Measurements from ENCODE around the gene C12orf60. TPM values are rescaled to one million over a fixed set of nuclear protein-coding genes. Genes with fewer than 3 reads are reported as not detected.
A peak's percentile ranks its signal among the peaks of the same experiment; 100 is the strongest.

The C12orf60 gene
- polyA plus RNA-seq, 1 experiment: 0.71 TPM

DNA sequence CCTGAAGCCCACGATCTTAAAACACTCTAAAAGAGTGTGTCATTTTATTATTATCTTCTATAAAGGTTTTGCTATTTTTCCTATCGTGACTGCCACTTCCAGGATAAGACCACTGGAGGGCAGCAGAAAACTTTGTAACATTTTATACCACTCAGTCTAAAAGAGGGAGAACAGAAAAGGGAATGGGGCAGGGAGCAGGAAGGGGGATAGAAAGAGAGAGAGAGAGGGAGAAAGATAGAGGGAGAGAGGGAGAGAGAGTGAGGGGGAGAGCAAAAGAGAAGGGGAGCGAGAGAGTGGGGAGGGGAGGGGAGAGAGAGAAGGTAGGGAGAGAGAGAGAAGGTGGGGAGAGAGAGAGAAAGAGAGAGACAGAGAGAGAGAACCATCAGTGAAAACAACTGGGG is 41.9 kb downstream of the C12orf60 start:
- H3K4me3 ChIP-seq (ENCODE audit: low read depth, low read length): no peak overlapping the region
- CTCF ChIA-PET: interaction anchor here (0.6 to 8.5 kb wide), 12 partner anchors 9 to 377 kb away, joined by 3 to 83 read pairs (median 4); partner anchors contain the start of gene RERG
- POLR2A ChIA-PET: no interaction called here
- TF ChIP-seq, protein P1, sequence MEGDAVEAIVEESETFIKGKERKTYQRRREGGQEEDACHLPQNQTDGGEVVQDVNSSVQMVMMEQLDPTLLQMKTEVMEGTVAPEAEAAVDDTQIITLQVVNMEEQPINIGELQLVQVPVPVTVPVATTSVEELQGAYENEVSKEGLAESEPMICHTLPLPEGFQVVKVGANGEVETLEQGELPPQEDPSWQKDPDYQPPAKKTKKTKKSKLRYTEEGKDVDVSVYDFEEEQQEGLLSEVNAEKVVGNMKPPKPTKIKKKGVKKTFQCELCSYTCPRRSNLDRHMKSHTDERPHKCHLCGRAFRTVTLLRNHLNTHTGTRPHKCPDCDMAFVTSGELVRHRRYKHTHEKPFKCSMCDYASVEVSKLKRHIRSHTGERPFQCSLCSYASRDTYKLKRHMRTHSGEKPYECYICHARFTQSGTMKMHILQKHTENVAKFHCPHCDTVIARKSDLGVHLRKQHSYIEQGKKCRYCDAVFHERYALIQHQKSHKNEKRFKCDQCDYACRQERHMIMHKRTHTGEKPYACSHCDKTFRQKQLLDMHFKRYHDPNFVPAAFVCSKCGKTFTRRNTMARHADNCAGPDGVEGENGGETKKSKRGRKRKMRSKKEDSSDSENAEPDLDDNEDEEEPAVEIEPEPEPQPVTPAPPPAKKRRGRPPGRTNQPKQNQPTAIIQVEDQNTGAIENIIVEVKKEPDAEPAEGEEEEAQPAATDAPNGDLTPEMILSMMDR (IDR thresholded peaks at IDR 0.05; ENCODE audit: insufficient read depth, low read depth, low read length): peak; percentile 77
- no peaks in the 10 kb centered on the region for H3K27me3 ChIP-seq (ENCODE audit: control insufficient read depth, insufficient read depth, low read length)
- no peaks in the 10 kb centered on the region for H3K36me3 ChIP-seq (ENCODE audit: control insufficient read depth, insufficient read depth, low read length)
- DNase-seq (ENCODE audit: low read depth): no peak

DNA sequence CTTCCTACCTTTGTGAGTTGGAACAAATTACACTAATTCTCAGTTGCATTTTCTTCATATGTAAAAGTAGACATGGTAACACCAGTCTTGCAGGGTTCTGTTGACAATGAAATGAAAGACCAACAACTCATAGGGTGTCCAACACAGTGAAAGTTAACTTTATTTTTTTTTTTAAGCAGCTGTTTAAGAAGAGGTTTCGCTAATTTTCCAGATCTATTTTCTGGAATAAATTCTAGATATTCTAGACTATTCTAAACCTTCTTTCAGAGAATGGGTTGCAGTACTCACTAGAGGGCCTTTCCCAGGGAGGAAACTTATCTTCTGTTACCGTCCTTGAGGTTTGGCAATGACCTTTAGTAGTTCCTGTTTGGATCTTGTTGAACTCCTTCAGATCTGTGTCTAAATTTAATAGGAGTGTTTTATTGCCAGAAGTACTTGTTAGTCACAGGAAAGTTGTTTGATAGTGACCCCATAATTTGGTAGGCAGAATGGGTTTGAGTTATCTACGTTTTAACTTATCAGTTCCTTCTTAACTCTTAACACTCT is 42.6 kb downstream of the C12orf60 start:
- ChIA-PET CTCF (interaction anchor here (0.6 to 8.5 kb wide), 12 partner anchors 8 to 376 kb away, joined by 3 to 83 read pairs (median 4); partner anchors contain the start of gene RERG), POLR2A (no interaction called here)
- no peak for DNase-seq (ENCODE audit: low read depth)

DNA sequence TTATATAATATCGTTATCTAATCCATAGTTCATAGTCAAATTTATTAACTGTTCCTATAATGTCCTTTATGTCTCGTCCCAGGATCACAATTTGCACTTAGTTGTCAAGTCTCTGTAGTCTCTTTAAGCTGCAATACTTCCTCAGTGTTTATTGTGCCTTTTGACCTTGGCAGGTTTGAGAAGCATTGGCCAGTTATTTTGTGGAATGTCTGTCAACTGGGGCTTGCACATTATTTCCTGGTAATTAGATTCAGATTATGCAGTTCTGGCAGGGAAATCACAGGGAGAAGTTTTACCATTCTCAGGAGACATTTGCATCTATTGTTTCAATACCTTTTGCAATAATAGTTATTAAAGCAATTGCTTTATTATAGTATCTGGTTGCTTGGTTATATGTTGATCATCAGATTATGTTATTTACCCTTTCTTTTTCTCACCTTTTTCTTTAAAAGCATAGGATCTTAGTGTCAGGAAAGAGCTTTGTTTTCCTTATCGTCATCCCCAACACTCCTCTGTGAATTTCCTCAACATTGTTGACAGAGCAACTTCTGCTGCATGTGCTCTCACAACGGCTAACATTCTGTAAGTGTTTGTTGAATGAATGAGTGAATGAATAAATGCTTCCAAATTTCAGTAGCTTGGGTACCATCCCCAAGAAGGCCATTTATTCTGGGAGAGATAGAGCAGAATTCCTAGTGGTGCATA is 43.6 kb downstream of the C12orf60 start:
- no peaks in the 10 kb centered on the region for H3K36me3 ChIP-seq (ENCODE audit: control insufficient read depth, insufficient read depth, low read length)
- TF ChIP-seq, protein P1 (IDR thresholded peaks at IDR 0.05; ENCODE audit: insufficient read depth, low read depth, low read length): no peak
- no peaks in the 10 kb centered on the region for H3K27me3 ChIP-seq (ENCODE audit: control insufficient read depth, insufficient read depth, low read length)
- POLR2A ChIA-PET: no interaction called here
- no peak overlapping the region for H3K4me3 ChIP-seq (ENCODE audit: low read depth, low read length)
- no peak for DNase-seq (ENCODE audit: low read depth)
- CTCF ChIA-PET: interaction anchor here (0.9 to 8.5 kb wide), 9 partner anchors 12 to 609 kb away, joined by 3 to 83 read pairs (median 7); partner anchors contain the start of gene RERG

More for the DNA sequence above, 42.6 kb downstream of the C12orf60 start:
- TF ChIP-seq, protein P1 (IDR thresholded peaks at IDR 0.05; ENCODE audit: insufficient read depth, low read depth, low read length): no peak
- no peaks in the 10 kb centered on the region for H3K36me3 ChIP-seq (ENCODE audit: control insufficient read depth, insufficient read depth, low read length)
- no peak overlapping the region for H3K4me3 ChIP-seq (ENCODE audit: low read depth, low read length)
- no peaks in the 10 kb centered on the region for H3K27me3 ChIP-seq (ENCODE audit: control insufficient read depth, insufficient read depth, low read length)

DNA sequence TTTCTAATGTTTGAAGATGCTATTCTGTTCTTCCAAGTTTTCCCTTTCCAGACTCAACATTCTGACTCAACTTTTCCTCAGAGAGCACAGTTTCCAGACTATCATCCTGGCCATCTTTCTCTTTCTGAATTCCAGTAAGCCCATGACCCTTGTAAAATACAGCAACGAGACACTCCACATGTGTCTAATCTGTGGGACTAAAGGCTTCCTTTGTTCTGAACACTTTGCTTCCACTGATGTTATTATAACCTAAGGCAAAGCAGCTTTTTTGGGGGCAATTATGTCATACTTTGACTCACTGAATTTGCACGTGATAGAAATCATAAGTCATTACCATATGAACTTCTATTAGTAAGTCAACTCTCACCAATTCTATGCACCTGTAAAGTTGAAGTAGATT is 46.2 kb downstream of the C12orf60 start:
- Histone ChIP-seq H3K4me3 (ENCODE audit: low read depth, low read length) (no peak overlapping the region), H3K36me3 (ENCODE audit: control insufficient read depth, insufficient read depth, low read length) (no peaks in the 10 kb centered on the region), H3K27me3 (ENCODE audit: control insufficient read depth, insufficient read depth, low read length) (no peaks in the 10 kb centered on the region)
- peak; percentile 96 for DNase-seq (ENCODE audit: low read depth)
- ChIA-PET POLR2A (no interaction called here), CTCF (interaction anchor here (0.9 to 8.5 kb wide), 4 partner anchors 12 to 145 kb away, joined by 3 to 83 read pairs (median 6); no protein-coding TSS in a partner anchor)
- TF ChIP-seq, protein P1 (IDR thresholded peaks at IDR 0.05; ENCODE audit: insufficient read depth, low read depth, low read length): no peak

DNA sequence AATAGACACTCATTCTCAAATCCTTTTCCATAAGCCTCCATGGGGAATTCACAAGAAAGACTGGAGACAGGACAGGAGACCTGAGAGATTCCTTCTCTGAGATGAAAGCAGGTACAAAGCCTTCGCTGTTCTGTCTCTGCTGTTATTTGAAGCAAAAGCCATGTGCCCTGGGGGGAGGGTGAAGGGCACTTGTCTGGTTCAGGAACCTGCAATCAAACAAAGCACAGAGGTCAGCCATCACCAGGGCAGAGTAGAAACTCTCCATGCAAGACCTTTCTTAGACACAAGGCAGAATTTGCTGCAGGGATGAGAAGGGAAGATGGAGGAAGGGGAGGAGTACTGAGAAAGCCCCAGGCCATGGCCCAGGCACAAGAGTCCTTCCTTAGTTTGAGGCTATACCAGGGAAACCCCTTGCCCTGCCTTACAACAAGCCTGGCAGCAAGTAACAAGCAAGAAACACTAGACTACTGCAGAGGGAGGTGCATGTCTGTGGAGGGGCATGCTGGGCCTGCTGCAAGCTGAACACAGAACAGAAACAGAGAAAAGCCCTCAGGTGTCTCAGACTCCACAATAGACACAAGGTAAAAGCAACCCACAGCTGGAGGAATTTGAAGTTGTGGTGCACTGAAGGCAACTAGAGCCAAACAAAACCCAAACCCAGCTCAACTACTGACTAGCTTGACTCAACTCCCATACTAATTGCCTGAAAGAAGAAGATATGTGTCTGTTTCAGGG is 47.6 kb downstream of the C12orf60 start:
- DNase-seq (ENCODE audit: low read depth): no peak
- CTCF ChIA-PET: interaction anchor here (1.2 to 8.5 kb wide), 3 partner anchors 40 to 144 kb away, joined by 3 to 83 read pairs (median 3); no protein-coding TSS in a partner anchor
- TF ChIP-seq, protein P1 (IDR thresholded peaks at IDR 0.05; ENCODE audit: insufficient read depth, low read depth, low read length): no peak
- no peaks in the 10 kb centered on the region for H3K27me3 ChIP-seq (ENCODE audit: control insufficient read depth, insufficient read depth, low read length)
- no peak overlapping the region for H3K4me3 ChIP-seq (ENCODE audit: low read depth, low read length)
- POLR2A ChIA-PET: no interaction called here
- no peaks in the 10 kb centered on the region for H3K36me3 ChIP-seq (ENCODE audit: control insufficient read depth, insufficient read depth, low read length)
